Esophagus muscularis mucosa (tissue), 3 donors: ENCODE measurements around the gene NDUFC2.

Experiments used
- POLR2A ChIP-seq: fragments of 450-650 bp; IDR thresholded peaks from one replicate; pipeline ENCODE4 v1.6.1; 2017; ENCODE audit warnings: antibody characterized with exemption, moderate library complexity, mild to moderate bottlenecking, low read depth
- TF ChIP-seq, protein P1 (sequence below), 3 experiments: fragments of 200-600 bp in 2 of 3; fragments of 450-650 bp in 1 of 3; sonication (generic) in 2 of 3; IDR thresholded peaks; one replicate each; pipeline ENCODE4 v1.5.1; 2017 to 2019; ENCODE audit warnings: antibody characterized with exemption in 3 of 3, mild to moderate bottlenecking in 2 of 3, moderate library complexity in 1 of 3

DNA sequence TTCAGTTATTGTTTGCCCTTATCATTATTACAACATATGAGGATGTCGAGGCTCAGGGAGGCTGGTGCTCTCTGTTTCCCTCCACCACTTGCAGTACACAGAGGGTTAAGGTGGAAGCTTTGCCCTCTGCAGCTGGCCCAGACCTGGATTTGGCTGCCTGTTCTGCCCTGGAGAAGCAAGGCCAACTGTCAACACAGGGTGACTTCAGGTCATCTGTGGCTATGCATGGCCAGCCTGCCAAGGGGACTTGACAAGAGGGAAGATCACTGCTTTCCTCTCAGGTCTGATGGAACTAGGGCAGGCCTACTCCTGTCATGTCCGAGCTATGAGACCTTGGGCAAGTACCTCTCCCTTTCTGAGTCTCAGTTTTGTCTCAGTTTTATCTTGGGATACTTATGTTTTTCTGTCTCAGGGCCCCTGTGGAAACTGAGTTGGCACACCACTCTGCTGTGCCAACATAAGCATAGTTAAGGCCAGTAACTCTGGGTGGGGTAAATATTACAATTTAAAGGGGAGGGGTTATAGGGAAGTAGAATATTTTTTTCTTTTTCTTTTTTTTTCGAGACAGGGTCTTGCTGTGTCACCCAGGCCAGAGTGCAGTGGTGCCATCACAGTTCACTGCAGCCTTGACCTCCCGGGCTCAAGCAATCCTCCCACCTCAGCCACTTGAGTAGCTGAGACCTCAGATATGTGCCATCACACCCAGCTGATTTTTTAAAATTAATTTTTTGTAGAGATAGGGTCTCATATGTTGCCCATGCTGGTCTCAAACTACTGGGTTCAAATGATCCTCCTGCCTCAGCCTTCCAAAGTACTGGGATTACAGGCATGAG is 18.4 kb downstream of the NDUFC2 start:
- TF ChIP-seq, protein P1, sequence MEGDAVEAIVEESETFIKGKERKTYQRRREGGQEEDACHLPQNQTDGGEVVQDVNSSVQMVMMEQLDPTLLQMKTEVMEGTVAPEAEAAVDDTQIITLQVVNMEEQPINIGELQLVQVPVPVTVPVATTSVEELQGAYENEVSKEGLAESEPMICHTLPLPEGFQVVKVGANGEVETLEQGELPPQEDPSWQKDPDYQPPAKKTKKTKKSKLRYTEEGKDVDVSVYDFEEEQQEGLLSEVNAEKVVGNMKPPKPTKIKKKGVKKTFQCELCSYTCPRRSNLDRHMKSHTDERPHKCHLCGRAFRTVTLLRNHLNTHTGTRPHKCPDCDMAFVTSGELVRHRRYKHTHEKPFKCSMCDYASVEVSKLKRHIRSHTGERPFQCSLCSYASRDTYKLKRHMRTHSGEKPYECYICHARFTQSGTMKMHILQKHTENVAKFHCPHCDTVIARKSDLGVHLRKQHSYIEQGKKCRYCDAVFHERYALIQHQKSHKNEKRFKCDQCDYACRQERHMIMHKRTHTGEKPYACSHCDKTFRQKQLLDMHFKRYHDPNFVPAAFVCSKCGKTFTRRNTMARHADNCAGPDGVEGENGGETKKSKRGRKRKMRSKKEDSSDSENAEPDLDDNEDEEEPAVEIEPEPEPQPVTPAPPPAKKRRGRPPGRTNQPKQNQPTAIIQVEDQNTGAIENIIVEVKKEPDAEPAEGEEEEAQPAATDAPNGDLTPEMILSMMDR (IDR thresholded peaks at IDR 0.05), result no peak
- no peak for TF ChIP-seq POLR2A
